ENCODE data around the gene RAPGEF6.

RAPGEF6 gene

DNA sequence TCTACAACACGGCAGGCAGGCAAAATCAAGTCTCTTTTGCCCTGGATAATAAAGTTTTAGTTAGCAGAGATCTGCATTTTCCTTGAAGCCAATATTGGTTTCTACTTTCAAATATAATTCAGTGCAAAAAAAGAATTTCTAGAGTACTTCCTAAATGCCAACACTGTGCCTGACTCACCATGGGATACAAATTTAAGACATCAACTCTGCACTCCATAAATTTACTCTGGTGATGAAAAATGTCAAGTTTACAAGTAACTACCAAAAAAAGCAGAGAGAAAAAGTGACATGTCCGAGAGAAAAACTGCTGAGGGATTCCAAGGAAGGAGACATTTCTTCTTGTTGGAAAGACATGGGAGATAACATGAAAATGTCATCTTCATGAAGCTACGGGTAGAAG is 119.7 kb downstream of the RAPGEF6 start:
- TF ChIP-seq SIN3A (IDR thresholded peaks at IDR 0.05; ENCODE audit: borderline replicate concordance, insufficient read depth, low read length) (no peak), POLR2AphosphoS5 (IDR thresholded peaks at IDR 0.05; ENCODE audit: low read depth, low read length) (no peak), FOXP2 (optimal IDR thresholded peaks at IDR 0.05; ENCODE audit: borderline replicate concordance, extremely low read depth, extremely low read length, insufficient read depth) (no peak), TAF1 (IDR thresholded peaks at IDR 0.05; ENCODE audit: borderline replicate concordance, insufficient read depth, low read length) (no peak), REST (IDR thresholded peaks at IDR 0.05; ENCODE audit: insufficient read depth in 1 of 2, low read depth in 2 of 2, low read length in 2 of 2) (no peak)

DNA sequence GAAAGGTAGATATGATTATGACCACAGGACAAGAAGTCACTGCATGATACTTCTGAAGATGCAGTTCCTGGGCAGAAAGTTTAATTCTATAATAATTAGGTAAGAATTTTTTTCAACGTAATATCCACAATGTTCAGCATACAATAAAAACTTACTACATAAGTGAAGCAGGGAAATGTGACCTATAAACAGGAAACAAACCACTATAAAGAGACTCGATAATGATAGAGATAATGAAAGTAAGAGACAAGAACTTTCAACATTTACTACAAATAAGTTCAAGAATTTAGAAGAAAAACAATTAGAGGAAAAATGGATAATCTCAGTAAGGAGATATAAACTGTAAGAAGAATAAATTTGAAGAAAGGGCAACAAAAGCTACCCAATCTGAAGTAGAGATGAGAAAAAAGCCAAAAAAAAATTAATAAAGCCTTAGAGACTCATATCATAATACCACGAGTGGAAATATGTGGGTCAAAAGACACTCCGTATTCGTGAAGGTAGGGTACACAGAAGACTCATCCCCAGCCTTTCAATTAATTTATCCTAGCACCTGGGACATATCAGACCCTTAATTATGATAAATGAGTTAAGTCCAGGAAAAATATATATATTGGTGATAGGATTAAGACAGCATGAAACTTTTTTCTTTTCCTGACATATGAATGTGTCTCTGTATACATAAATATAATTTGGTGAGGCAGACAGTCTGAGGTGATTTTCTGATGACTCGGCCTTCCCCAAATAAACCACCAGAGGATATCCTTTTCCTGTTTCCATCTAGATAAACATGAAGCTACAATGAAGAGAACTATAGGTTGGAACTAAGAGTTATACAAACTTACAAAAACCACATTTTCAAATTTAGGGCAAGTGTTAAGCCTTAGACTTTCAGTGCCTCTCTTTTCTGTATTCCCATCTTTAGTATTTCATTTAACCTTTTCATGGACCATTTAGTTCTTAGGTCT is 120.4 kb downstream of the RAPGEF6 start:
- no peak for TF ChIP-seq SIN3A (IDR thresholded peaks at IDR 0.05; ENCODE audit: borderline replicate concordance, insufficient read depth, low read length)
- TF ChIP-seq POLR2AphosphoS5 (IDR thresholded peaks at IDR 0.05; ENCODE audit: low read depth, low read length): no peak
- TF ChIP-seq FOXP2 (optimal IDR thresholded peaks at IDR 0.05; ENCODE audit: borderline replicate concordance, extremely low read depth, extremely low read length, insufficient read depth): no peak
- no peak for TF ChIP-seq TAF1 (IDR thresholded peaks at IDR 0.05; ENCODE audit: borderline replicate concordance, insufficient read depth, low read length)
- no peak for TF ChIP-seq REST (IDR thresholded peaks at IDR 0.05; ENCODE audit: insufficient read depth in 1 of 2, low read depth in 2 of 2, low read length in 2 of 2)

DNA sequence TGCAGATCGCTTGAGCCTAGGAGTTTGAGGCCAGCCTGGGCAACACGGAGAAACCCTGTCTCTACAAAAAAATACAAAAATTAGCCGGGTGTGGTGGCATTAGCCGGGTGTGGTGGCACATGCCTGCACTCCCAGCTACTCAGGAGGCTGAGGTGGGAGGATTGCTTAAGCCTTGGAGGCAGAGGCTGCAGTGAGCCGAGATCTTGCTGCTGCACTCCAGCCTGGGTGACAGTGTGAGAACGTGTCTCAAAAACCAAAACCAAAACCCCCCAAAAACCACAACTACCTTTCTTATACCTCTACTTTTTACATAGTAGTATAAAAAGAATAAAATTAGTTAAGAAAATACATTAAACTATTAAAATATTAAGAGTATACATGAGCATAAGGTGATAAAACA is 121.2 kb downstream of the RAPGEF6 start:
- no peak for TF ChIP-seq REST (IDR thresholded peaks at IDR 0.05; ENCODE audit: insufficient read depth in 1 of 2, low read depth in 2 of 2, low read length in 2 of 2)
- TF ChIP-seq FOXP2 (optimal IDR thresholded peaks at IDR 0.05; ENCODE audit: borderline replicate concordance, extremely low read depth, extremely low read length, insufficient read depth): no peak
- TF ChIP-seq POLR2AphosphoS5 (IDR thresholded peaks at IDR 0.05; ENCODE audit: low read depth, low read length): no peak
- no peak for TF ChIP-seq TAF1 (IDR thresholded peaks at IDR 0.05; ENCODE audit: borderline replicate concordance, insufficient read depth, low read length)
- TF ChIP-seq SIN3A (IDR thresholded peaks at IDR 0.05; ENCODE audit: borderline replicate concordance, insufficient read depth, low read length): no peak

DNA sequence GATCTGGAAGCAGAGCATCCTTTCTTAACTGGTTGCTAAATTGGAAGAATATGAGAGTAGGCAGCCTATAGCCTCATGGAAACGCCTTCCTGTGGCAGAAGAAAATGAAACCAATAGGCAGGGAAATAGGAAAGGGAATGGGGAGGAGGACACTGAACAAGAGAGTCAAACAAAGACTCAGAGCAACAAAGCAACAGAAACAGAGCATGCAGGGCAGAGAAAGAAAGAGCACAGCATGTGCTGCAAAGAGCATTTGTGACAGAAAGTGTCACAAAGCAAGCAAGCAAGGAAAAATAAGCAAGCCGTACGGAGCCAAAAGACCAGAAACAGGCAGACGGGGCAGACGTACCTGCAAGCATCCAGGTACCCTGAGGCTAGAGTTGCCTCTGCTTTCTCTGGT is 123.1 kb downstream of the RAPGEF6 start:
- TF ChIP-seq POLR2AphosphoS5 (IDR thresholded peaks at IDR 0.05; ENCODE audit: low read depth, low read length): no peak
- TF ChIP-seq SIN3A (IDR thresholded peaks at IDR 0.05; ENCODE audit: borderline replicate concordance, insufficient read depth, low read length): no peak
- TF ChIP-seq TAF1 (IDR thresholded peaks at IDR 0.05; ENCODE audit: borderline replicate concordance, insufficient read depth, low read length): no peak
- no peak for TF ChIP-seq FOXP2 (optimal IDR thresholded peaks at IDR 0.05; ENCODE audit: borderline replicate concordance, extremely low read depth, extremely low read length, insufficient read depth)
- TF ChIP-seq REST (IDR thresholded peaks at IDR 0.05; ENCODE audit: insufficient read depth in 1 of 2, low read depth in 2 of 2, low read length in 2 of 2): no peak

Data from PFSK-1 (cell line).